HG03565 (cell line): ENCODE results near the gene KIAA1614.

Experiments
- ATAC-seq: cut with Tn5 transposase; IDR thresholded peaks from one replicate; pipeline ENCODE4 v1.9.1; 2021; ENCODE audit warnings: mild to moderate bottlenecking, moderate library complexity; ENCODE audit not compliant: unreplicated experiment

KIAA1614 gene

DNA sequence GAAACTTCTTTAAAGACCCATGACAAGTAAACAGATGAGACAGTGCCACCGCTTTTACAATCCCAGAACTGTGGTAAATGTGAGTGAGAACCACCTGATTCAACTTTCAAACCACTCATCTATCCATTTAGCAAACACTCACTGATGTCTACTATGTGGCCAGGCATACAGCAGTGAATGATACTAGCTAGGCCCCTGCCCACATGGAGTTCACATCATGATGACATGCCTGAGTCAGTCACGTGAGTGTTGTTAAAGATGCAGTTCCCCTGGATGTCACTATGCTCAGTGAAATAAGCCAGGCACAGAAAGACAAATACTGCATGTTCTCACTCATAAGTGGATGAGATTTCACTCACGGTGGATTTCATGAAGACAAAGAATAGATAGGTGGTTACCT lies 81.6 kb downstream of the KIAA1614 start:
- ATAC-seq, result no peak

DNA sequence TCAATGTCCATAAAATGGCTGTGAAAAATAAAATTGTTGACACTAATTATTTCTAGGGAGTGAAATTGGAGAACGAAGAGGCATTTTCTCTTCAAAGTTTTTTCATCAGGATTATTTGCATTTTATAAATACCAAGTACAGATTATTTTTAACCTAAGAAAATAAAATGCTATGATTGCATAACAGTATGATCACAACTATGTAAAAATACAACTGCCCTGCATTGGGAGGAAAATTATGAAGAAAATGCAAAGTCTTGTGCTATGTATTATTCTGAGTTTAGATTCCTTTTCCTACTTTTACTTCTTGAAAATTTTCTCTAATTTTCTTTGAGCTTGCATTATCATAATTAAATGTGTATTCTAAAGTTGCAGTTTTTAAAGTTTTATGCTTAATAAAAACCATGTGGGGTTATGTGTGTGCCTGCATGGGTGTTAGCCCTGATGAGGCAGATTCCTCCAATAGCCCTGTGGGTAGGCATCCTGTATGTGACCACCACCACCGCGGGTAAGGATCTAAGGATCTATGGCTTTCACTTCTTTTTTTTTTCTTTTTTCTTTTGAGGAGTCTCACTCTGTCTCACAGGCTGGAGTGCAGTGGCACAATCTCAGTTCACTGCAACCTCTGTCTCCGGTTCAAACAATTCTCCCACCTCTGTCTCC lies 85.3 kb downstream of the KIAA1614 start:
- ATAC-seq, result no peak
